H9 (cell line): ENCODE measurements around the gene CFHR1. TPM values are rescaled to one million over a fixed set of nuclear protein-coding genes. Genes with fewer than 3 reads are reported as not detected.

Experiments
- DNase-seq: peaks from one replicate; pipeline ENCODE4 v3.0.0-alpha.2; 2017
- H2AFZ ChIP-seq: one replicate; pipeline ENCODE4 v1.6.1; 2013; ENCODE audit warnings: mild to moderate bottlenecking, low read length, control low read depth, moderate library complexity
- H2AK5ac ChIP-seq: 2 replicates; pipeline ENCODE4 v1.6.1; 2013; ENCODE audit warnings: low read length, control low read depth, mixed read lengths; ENCODE audit not compliant: insufficient read length
- H2BK120ac ChIP-seq: one replicate; pipeline ENCODE4 v1.6.1; 2013; ENCODE audit warnings: low read depth, mild to moderate bottlenecking, low read length, control low read depth, inconsistent platforms; ENCODE audit not compliant: poor library complexity, severe bottlenecking
- H2BK12ac ChIP-seq: 2 replicates; pipeline ENCODE4 v1.6.1; 2013; ENCODE audit warnings: low read length, control low read depth, mixed read lengths, low read depth; ENCODE audit not compliant: insufficient read length
- H2BK15ac ChIP-seq: 2 replicates; pipeline ENCODE4 v1.6.1; 2013; ENCODE audit warnings: low read depth, low read length, control low read depth
- H2BK20ac ChIP-seq: one replicate; pipeline ENCODE4 v1.6.1; 2013; ENCODE audit warnings: low read depth, mild to moderate bottlenecking, low read length, control low read depth, inconsistent platforms; ENCODE audit not compliant: poor library complexity, severe bottlenecking
- H2BK5ac ChIP-seq: 2 replicates; pipeline ENCODE4 v1.6.1; 2013; ENCODE audit warnings: low read length, control low read depth, mixed read lengths; ENCODE audit not compliant: insufficient read length
- H3K14ac ChIP-seq: 2 replicates; pipeline ENCODE4 v1.6.1; 2013; ENCODE audit warnings: low read length, control low read depth; ENCODE audit not compliant: insufficient read depth
- H3K18ac ChIP-seq: 2 replicates; pipeline ENCODE4 v1.6.1; 2013; ENCODE audit warnings: low read depth, mild to moderate bottlenecking, mixed read lengths, low read length, control low read depth; ENCODE audit not compliant: insufficient read length
- H3K23ac ChIP-seq: 2 replicates; pipeline ENCODE4 v1.6.1; 2013; ENCODE audit warnings: low read length, control low read depth, mixed read lengths, low read depth; ENCODE audit not compliant: insufficient read length
- H3K23me2 ChIP-seq: 2 replicates; pipeline ENCODE4 v1.6.1; 2013; ENCODE audit warnings: low read depth, mild to moderate bottlenecking, mixed read lengths, low read length, control low read depth; ENCODE audit not compliant: insufficient read length, poor library complexity, severe bottlenecking
- H3K27ac ChIP-seq: 2 replicates; pipeline ENCODE4 v1.5.1; 2013; ENCODE audit warnings: low read length, control low read depth, mixed read lengths, low read depth; ENCODE audit not compliant: insufficient read length
- H3K27me3 ChIP-seq: 2 replicates; pipeline ENCODE4 v1.6.1; 2013; ENCODE audit warnings: low read length, control low read depth, inconsistent platforms; ENCODE audit not compliant: insufficient read depth
- H3K4ac ChIP-seq: 2 replicates; pipeline ENCODE4 v1.6.1; 2013; ENCODE audit warnings: low read depth, mild to moderate bottlenecking, control low read depth, inconsistent platforms, low read length, moderate library complexity
- H3K4me1 ChIP-seq: 2 replicates; pipeline ENCODE4 v1.6.1; 2013; ENCODE audit warnings: low read length, control low read depth, inconsistent platforms; ENCODE audit not compliant: insufficient read depth
- H3K4me2 ChIP-seq: 2 replicates; pipeline ENCODE4 v1.6.1; 2013; ENCODE audit warnings: low read length, control low read depth, mixed read lengths; ENCODE audit not compliant: insufficient read length, insufficient read depth
- H3K56ac ChIP-seq: 2 replicates; pipeline ENCODE4 v1.6.1; 2013; ENCODE audit warnings: low read depth, mild to moderate bottlenecking, mixed read lengths, low read length, control low read depth; ENCODE audit not compliant: insufficient read length
- H3K79me1 ChIP-seq: 2 replicates; pipeline ENCODE4 v1.6.1; 2013; ENCODE audit warnings: low read depth, mild to moderate bottlenecking, moderate library complexity, low read length, control low read depth, inconsistent platforms; ENCODE audit not compliant: insufficient read depth, poor library complexity, severe bottlenecking
- H3K79me2 ChIP-seq: 2 replicates; pipeline ENCODE4 v1.6.1; 2013; ENCODE audit warnings: low read length, control low read depth, inconsistent platforms; ENCODE audit not compliant: insufficient read depth
- H3K9ac ChIP-seq: 2 replicates; pipeline ENCODE4 v1.6.1; 2013; ENCODE audit warnings: low read length, control low read depth, mixed read lengths; ENCODE audit not compliant: insufficient read length; ENCODE audit errors: extremely low read depth
- H3K9me3 ChIP-seq: one replicate; pipeline ENCODE4 v1.6.1; 2013; ENCODE audit warnings: low read depth, low read length, inconsistent platforms; ENCODE audit not compliant: control insufficient read depth
- H3T11ph ChIP-seq: one replicate; pipeline ENCODE4 v1.6.1; 2013; ENCODE audit warnings: mild to moderate bottlenecking, low read length, control low read depth, inconsistent platforms
- H4K20me1 ChIP-seq: one replicate; pipeline ENCODE4 v1.6.1; 2013; ENCODE audit not compliant: control insufficient read depth, insufficient read length, insufficient read depth
- H4K5ac ChIP-seq: 2 replicates; pipeline ENCODE4 v1.6.1; 2013; ENCODE audit warnings: low read depth, mild to moderate bottlenecking, mixed read lengths, low read length, control low read depth; ENCODE audit not compliant: insufficient read length
- H4K8ac ChIP-seq: replicated peaks from 2 replicates; pipeline ENCODE4 v1.6.1; 2013; ENCODE audit warnings: low read length, control low read depth, mixed read lengths, low read depth; ENCODE audit not compliant: insufficient read length
- H4K91ac ChIP-seq: 2 replicates; pipeline ENCODE4 v1.6.1; 2013; ENCODE audit warnings: low read depth, mild to moderate bottlenecking, moderate library complexity, mixed read lengths, low read length, control low read depth; ENCODE audit not compliant: insufficient read length
- H3K27ac Mint-ChIP-seq, 3 experiments: 2 replicates in 2 of 3; 3 replicates in 1 of 3; pipeline ENCODE4 v1.8.0; 2020 to 2021; ENCODE audit warnings: mixed read lengths in 3 of 3, mild to moderate bottlenecking in 1 of 3, moderate library complexity in 1 of 3
- H3K27me3 Mint-ChIP-seq: 2 replicates; pipeline ENCODE4 v1.8.0; 2021; ENCODE audit warnings: low read depth, mild to moderate bottlenecking, moderate library complexity, mixed read lengths
- H3K36me3 Mint-ChIP-seq, 3 experiments: 2 replicates in 2 of 3; 3 replicates in 1 of 3; pipeline ENCODE4 v1.8.0; 2020 to 2021; ENCODE audit warnings: low read depth in 3 of 3, mixed read lengths in 3 of 3; ENCODE audit not compliant: insufficient read depth in 1 of 3
- H3K4me1 Mint-ChIP-seq, 2 experiments: 2 replicates each; pipeline ENCODE4 v1.8.0; 2020; ENCODE audit warnings: mixed read lengths in 2 of 2
- H3K4me3 Mint-ChIP-seq, 2 experiments: 2 replicates in 1 of 2; 3 replicates in 1 of 2; pipeline ENCODE4 v1.8.0; 2020 to 2021; ENCODE audit warnings: mild to moderate bottlenecking in 2 of 2, mixed read lengths in 2 of 2, moderate library complexity in 1 of 2
- H3K9me3 Mint-ChIP-seq, 2 experiments: 2 replicates in 1 of 2; 3 replicates in 1 of 2; pipeline ENCODE4 v1.8.0; 2020; ENCODE audit warnings: mild to moderate bottlenecking in 2 of 2, mixed read lengths in 2 of 2, moderate library complexity in 1 of 2
- WGBS: extraction: QIAGEN DNeasy Blood & Tissue Kit; methylation state at CpG from one replicate; pipeline ENCODE4 v1.1.7; 2013; ENCODE audit warnings: missing lambda C conversion rate, low lambda C conversion rate, mixed read lengths; ENCODE audit not compliant: insufficient read length; ENCODE audit errors: extremely low coverage; 5-methylcytosine and 5-hydroxymethylcytosine counted together
- total RNA-seq: library from RNA; stranded (reverse); gene quantifications from 2 replicates; pipeline ENCODE4 v1.2.1, GENCODE V29; 2021
- TF ChIP-seq, protein P1 (sequence below): fragments of 200-600 bp; sonication (generic); conservative IDR thresholded peaks from 3 replicates; pipeline ENCODE4 v1.8.0; 2021; ENCODE audit warnings: antibody characterized with exemption, mild to moderate bottlenecking

Gene CFHR1
- total RNA-seq, 1 experiment from 2014 or later: not detected

- WGBS: no CpG with 5 or more reads among the region's 1 CpG
- no peaks in the 10 kb centered on the region for H3K79me2 ChIP-seq
- H3K18ac ChIP-seq: no peak overlapping the region
Observed at GRCh38 chr1:196866974-196867373, 47.4 kb downstream of the CFHR1 start.

More at GRCh38 chr1:196866974-196867373, 47.4 kb downstream of the CFHR1 start:
- H3K4me2 ChIP-seq: no peak overlapping the region
- no peak overlapping the region for H3K9ac ChIP-seq
- no peak overlapping the region for H2BK15ac ChIP-seq
- no peak overlapping the region for H3K27ac ChIP-seq
- no peak overlapping the region for H2BK120ac ChIP-seq
- H4K5ac ChIP-seq: no peak overlapping the region
- H3K4ac ChIP-seq: no peak overlapping the region
- H3K79me1 ChIP-seq: no peaks in the 10 kb centered on the region
- no peak overlapping the region for H2AFZ ChIP-seq
- H3K56ac ChIP-seq: no peak overlapping the region
- H3K14ac ChIP-seq: no peak overlapping the region
- H2BK5ac ChIP-seq: no peak overlapping the region
- no peak overlapping the region for H2BK12ac ChIP-seq
- no peaks in the 10 kb centered on the region for H4K20me1 ChIP-seq
- no peak overlapping the region for H3K27ac Mint-ChIP-seq
- no peak overlapping the region for H4K91ac ChIP-seq
- H2BK20ac ChIP-seq: no peak overlapping the region
- 0 out of 7 replicates have a peak, but pooled peaks cover 0 to 1% (median 0%) of the 10 kb centered on the region in 3 experiments for H3K36me3 Mint-ChIP-seq
- H3K23me2 ChIP-seq: no peaks in the 10 kb centered on the region
- DNase-seq: no peak
- no peaks in the 10 kb centered on the region for H3K4me1 ChIP-seq
- TF ChIP-seq, protein P1, sequence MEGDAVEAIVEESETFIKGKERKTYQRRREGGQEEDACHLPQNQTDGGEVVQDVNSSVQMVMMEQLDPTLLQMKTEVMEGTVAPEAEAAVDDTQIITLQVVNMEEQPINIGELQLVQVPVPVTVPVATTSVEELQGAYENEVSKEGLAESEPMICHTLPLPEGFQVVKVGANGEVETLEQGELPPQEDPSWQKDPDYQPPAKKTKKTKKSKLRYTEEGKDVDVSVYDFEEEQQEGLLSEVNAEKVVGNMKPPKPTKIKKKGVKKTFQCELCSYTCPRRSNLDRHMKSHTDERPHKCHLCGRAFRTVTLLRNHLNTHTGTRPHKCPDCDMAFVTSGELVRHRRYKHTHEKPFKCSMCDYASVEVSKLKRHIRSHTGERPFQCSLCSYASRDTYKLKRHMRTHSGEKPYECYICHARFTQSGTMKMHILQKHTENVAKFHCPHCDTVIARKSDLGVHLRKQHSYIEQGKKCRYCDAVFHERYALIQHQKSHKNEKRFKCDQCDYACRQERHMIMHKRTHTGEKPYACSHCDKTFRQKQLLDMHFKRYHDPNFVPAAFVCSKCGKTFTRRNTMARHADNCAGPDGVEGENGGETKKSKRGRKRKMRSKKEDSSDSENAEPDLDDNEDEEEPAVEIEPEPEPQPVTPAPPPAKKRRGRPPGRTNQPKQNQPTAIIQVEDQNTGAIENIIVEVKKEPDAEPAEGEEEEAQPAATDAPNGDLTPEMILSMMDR: no peak
- no peaks in the 10 kb centered on the region; the same call in 1 of the 2 replicates for H3K27me3 Mint-ChIP-seq
- no peak overlapping the region for H2AK5ac ChIP-seq
- H3K23ac ChIP-seq: no peak overlapping the region
- H3K4me3 Mint-ChIP-seq: no peak overlapping the region
- H3T11ph ChIP-seq: no peak overlapping the region
- no peaks in the 10 kb centered on the region for H3K4me1 Mint-ChIP-seq
- no peaks in the 10 kb centered on the region for H3K9me3 ChIP-seq
- no peaks in the 10 kb centered on the region for H3K27me3 ChIP-seq
- H3K9me3 Mint-ChIP-seq: no peaks in the 10 kb centered on the region
- no peak overlapping the region for H4K8ac ChIP-seq
